HG03097 (cell line): ENCODE measurements around the gene AKR1E2.

Source experiments
- ATAC-seq: cut with Tn5 transposase; IDR thresholded peaks from one replicate; pipeline ENCODE4 v1.9.1; 2021; ENCODE audit not compliant: unreplicated experiment, low FRiP score

AKR1E2 gene

DNA sequence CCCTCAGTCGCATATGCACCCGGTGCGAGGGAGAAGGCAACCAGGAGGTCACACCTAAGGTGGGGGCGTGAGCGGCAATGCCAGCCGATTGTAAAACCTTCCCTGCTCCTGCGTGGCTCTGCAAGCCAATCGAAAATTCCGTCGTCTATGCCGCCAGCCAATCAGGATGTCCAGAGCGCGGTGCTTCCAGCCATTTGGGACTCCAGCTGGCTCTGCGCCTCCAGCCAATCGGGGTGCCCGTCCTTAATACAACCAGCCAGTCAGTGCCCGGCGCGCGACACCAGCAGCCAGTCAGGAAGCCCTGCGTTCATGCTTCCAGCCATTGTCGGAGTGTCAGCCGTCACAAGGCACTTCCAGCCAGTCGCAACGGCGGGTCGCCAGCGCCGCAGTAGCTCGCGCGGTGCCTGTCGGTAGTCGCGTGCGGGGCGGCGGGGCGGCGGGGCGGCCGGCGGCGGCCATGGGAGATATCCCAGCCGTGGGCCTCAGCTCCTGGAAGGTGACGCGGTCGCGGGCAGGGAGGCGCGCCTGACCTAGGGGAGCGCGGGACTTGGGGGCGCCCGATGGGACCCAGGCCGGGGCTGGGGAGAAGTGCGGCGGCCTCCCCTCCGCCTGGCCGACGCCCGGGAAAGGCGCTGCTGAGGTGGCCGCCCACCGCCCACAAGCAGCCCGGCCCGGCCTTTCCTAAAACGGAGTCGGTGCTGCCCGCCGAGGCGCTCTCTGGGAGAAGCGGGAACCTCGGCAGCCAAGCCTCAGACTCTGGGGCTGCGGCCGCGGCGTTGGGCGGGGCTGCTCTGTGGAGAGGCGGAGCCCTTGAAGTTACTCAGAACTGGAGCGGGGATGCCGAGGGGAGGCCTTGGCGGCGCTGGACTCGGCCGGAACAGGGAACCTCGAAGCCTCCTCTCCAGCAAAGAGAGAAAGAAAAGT, at the start of gene AKR1E2:
Gene AKR1E2 (plus strand): TSS at position 340 of the 924 bp plus-strand sequence. CDS start 118 bp downstream, at position 458.
- ATAC-seq: no peak

DNA sequence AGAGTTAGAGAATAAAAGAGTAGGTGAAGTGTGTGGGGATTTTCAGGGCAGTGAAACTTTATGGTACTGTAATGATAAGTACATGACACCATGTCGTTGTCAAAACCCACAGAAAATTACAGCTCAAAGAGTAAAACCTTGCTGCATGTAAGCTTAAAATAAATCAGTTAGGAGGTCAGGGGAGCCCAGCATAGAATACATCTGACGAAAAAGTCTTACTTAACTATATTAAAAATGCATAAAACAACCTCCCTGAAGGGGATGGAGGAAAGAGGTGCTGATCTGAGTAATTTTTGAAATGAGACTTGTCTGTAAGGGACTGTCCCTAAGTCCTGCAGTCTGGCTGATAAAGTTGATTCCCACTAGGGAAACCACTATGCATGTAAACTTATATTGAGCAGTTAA, 49.8 kb upstream of the AKR1E2 start:
- ATAC-seq: no peak

DNA sequence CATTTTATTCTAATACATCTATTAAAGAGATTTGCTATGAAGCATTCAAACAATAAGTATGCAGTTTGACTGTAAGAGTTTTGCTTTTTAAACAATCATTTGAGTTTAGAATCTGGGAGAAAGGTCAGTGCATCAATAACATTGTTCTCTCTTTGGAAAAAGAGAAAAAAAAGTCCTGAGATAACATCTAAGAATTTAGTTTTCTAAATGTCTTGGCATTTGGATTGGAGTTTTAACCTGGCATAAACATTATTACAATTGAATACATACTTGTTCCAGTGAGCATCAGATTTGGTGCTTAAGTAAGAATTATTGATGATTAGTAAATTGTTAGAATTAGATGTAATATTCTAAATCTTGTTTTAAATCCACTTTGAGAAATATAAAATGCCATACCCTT, 47.2 kb upstream of the AKR1E2 start:
- ATAC-seq: no peak

DNA sequence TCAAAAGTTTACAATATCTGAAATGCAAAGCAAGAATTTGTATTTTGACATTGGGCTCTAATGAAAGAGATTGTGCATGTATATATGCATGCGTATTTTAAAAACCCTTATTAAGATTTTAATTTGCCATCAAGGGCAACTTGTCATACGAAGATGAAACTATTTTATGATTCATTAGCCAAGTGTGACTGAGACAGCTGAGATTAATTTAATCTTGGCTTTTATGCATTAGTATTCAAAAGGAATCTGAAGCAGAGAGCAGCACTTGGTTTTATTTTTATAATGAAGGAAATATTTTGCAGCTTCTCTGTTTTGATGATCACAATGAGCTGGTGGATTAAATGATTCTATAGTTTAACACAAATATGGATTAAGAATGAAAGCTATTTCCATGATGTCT, 45.9 kb upstream of the AKR1E2 start:
- no peak for ATAC-seq

DNA sequence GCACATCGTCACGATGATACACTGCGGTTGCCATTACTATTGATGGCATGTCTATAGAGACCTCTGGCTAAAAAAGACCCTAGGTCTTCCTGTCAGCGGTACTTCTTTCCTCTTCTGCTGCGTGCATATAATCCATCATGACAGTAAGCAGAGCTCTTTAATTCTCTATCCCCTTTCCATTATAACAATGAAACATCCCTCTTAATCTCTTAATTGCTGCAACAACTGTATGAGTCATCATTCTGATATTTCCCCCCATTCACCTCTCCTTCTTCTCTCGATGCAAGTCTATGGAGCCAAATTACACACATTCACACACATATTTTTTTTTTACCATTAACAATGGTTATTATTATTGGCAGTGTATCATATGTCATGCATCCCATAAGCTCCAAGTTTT, 45.2 kb upstream of the AKR1E2 start:
- ATAC-seq: no peak

DNA sequence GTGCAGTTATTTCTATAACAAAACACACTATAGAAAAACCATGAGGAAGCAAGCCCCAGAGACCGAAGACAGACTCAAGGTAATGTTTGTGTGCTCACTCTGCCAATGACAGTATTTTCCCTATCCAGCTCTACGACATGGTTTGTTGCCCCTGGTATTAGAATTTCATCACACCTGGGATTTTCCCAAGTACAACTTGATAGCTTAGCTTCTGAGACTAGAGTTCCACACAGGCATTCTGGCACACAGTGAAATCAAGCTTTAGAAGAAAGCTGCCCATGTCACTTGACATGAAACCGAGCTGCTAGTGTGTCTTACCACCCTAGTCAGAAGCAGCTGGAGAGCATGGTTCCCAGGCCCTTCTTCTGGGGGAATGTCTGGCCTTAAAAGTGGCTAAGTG, 44.1 kb upstream of the AKR1E2 start:
- ATAC-seq: no peak

DNA sequence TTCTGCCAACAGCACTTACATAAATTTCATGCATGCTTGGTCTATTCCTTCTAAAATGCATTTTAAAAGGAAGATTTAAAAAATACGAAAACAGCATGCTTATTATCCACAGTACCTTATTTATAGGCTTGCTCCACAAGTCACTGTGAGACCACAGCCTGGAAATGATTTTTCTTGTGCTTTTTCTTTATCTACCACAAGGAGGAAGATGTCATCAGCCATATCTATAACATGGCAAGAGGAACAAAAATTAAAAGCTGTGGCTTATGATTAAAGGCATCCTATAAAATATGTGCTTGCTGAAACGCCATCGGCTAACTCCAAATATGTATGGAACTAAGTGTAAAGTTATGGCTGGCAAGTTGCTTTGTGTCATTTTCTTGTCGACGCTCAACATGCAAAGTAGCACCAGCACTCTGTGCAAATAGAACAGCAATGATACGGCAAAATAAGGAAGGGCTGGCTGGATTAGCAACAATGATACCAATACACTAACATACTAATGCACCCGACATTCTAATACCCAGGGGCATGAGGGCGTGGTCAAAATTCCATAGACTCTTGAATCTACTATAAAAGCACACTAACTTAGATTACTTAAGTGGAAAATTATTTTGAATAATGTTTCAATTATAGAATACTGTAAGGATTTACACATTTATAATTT, 41.2 kb upstream of the AKR1E2 start:
- ATAC-seq: no peak

DNA sequence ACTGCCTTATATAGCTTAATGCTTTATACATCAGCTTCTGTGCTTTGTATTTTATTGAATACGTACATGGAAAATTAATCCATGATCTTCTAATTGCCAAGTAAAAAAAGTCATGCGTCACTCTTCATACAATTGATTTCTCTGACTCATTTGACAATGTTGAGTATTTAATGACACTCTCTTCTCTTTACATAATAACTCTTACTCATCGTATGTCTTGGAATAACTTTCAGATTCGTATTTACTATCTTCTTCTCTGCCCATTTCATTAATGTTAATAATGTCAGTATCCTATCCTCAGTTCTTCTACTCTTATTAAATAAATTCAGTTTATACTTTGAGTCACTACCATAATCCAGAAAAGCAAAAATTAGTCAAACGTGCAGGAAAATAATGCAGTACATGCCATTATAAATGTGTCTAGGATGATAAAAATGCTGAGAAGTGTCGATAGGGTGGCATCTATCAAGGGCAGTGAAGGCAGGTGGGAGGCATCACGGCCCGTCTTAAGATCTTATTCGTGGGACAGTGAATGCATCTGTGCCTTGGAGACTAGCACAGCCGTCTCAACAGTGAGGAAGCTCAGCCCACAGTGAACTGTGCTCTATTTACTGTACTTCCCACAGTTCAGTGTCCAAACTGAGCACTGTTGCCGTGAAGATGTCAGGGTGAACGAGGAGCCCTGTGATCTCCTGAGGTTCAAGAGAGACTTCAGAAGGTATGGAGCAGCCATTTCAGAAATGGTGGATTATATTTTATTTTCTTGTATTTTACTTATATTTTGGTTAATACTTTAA, 39.8 kb upstream of the AKR1E2 start:
- ATAC-seq: no peak

DNA sequence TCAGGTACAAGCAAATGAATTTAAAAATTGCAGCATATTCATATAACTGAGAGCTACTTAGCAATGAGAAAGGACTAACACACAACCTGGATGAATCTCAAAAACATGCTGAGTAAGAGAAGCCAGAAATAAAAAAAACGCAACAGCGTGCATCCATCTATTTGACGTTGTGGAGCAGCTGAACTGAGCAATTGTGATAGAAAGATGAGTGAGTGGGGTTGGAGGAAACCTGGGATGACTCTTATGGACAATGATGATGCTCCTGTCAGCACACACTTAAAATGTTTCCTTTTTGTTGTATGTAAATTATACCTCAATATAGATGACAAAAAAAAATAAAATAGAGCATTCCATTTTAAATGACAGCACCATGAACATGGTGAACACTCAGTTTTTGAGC, 36.0 kb upstream of the AKR1E2 start:
- ATAC-seq: no peak

DNA sequence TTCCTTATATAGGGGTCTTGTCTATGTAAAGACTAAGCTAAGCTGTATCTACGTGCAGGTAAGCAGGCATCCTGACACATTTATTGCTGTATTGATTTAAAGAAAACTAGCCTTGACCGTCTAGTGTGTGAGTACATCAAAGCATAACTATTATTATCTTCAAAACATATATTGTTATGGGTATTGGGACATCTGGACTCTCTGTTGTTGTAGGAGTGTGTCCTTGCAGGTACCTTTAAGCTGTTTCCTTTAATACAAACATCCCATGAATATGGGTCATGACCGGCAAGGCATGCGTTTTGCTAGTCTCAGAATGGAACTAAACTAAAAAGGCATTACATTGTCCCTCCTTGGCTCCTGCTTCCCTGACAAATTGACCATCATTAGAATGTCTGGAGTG, 35.1 kb upstream of the AKR1E2 start:
- no peak for ATAC-seq

DNA sequence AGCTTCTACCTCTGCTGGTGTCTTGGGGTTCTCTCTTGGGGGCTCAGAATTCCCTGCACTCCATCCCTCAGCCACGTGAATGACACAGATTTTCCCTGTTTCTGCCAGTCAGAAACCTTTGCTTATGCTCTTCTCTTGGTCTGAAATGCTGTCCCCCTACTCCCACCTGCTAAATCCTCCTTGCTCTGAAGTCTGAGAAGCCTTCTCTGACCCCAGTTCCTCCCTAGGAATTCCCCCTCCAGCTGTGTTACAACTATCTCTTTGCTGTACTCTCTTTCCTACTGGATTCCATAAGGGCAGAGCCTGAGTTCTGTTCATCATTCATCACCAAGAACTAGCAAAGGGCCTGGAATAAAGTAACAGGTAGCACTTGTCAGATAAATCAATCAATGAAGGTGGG, 33.6 kb upstream of the AKR1E2 start:
- no peak for ATAC-seq

DNA sequence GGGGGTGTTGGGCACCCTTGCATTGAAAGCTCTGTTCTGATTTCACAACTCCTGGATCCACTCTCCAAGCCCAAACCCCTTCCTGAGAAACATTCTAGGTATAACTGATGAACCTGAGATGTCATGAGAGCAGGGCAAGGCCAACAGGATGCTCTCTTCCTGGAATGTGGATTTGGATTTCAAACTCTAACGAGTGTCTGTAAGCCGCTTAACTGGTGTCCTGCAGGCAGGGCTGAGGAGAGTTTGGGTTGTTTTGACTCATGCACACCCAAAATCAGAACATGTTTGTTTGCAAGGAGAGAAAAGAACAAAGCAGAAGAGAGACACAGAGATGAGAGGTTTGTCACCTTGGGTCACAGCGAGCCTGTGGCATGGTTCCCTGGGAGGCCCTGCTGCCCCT, 24.6 kb upstream of the AKR1E2 start:
- ATAC-seq: no peak

DNA sequence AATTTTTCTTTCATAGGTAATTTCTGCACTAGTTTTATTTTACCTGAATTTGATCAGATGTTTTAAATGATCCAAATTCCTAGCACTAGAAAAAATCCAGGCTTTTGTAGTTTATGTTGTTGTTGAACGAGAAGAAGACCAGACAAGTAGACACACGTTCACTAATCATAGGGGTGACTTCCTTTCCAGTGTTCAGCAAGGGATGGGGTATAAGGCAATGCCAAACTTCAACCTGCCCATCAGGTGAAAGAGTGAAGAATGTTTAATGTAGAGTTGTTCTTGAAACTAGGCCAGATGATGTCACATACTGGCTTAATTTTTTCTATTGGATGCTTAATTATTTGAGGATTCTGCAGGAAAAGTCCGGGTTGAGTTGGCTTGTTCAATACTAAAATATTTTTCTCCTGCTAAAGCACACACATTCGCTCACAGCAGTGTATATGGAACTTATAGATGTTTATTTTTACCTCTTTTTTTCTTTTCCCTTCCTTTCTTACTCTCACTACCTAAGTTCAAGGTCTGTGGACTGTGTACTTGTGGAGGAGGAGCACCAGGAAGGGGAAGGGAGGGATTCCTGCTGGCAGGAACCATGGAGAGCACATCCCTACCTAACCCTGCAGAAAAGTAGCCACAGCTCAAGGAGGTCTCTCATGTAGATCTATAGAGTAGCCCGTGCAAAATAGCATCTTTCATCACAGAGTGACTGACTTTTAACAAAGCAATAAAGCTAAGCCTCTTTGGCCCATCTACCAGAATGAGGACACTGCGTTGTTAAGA, 23.1 kb upstream of the AKR1E2 start:
- no peak for ATAC-seq

DNA sequence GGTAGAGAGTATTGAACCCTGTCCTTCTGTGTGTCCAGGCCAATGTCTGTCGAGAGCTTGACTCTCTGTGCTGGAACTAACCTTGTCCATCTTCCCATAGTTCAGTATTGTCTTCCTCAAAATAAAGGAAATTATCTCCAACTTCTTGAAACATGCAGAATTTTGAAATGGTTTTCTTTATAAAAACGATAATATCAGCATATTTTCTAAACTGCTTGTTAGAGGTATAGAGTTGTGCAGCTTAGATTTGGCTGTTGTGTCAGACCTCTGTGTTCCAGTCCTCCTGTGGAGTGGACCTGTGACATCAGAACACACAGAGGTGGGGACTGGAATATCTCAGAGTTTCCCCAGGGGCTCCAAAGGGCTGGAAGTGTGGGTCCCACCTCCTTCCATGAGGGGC, 22.2 kb upstream of the AKR1E2 start:
- no peak for ATAC-seq

DNA sequence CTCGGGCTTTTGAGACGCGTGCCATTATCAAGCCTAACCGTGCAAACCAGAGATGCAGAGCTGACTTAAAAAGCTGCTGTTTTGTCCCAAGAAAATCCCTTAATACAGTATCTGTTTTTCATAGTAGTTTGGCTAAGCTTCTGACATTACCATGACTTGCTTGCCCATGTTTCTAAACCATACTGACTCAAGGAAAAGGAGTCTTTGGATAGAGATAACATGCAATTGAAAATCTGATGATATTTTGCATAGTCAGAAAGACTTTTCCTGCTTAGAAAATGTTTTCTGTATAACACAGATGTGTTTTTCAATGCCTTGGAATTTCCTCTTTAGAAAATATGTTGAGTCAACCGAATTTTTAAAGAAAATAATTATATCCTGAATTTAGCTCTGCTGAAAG, 21.5 kb upstream of the AKR1E2 start:
- ATAC-seq: no peak

DNA sequence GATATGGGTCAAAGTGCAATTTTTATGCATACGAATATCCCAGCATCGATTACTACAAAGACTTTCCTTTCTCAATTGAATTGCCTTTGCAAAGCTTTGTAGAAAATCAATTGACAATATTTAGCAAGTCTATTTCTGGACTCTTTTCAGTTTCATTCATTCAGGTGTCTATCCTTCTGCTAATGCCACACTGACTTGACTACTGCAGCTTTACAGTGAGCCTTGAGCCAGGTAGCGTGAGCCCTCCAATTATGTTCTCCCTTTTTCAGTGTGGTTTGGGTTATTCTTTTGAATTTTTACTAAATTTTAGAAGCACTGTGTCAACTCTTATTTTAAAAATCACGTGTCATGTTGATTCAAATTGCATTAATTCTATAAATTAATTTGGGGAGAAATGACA, 19.5 kb upstream of the AKR1E2 start:
- no peak for ATAC-seq

DNA sequence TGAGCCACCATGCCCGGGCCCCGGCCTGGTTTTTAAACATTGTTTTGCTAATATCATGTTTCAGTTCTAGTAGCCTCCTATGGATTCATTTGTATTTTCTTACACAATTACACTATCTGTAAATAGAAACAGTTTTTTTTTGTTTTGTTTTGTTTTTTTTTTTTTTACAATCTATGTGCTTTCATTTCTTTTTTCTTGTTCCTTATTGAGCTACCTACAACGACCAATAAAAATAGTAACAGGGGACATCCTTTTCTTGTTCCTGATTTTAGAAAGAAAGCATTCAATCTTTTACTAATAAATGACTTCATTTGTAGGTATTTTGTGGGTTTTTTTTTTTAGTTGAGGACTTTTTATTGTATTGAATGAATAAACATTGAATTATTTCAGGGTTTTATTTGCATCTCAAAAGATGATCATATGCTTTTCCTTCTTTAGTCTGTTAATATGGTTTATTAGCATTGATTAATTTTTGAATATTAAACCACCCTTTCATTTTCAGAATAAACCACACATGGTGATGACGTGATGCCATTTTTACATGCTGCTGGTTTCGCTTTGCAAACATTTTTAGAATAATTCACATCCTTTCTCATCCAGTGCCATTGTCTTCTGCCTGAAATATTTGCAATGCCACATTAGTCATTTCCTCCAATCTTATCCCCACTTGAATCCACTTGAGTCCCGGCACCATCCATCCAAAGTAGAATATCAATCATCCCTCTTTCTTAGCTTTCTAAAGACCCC, 18.1 kb upstream of the AKR1E2 start:
- ATAC-seq: no peak

DNA sequence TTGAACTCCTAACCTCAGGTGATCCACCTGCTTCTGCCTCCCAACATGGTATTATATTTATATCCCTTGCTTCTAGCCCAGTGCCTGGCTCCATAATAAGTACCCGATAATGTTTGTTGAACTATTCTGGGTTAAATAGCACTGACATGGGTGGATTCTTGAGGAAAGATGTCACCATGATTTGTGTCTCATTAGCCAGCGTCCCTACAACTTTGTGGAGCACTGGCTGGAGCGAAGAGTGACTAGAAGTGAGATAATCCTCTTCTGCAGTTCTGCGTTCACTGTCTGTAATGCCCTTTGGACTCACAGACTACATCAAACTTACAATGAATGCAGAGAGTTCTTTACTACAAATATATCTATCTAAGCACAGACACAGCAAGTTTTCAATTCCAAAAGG, 16.9 kb upstream of the AKR1E2 start:
- ATAC-seq: no peak

DNA sequence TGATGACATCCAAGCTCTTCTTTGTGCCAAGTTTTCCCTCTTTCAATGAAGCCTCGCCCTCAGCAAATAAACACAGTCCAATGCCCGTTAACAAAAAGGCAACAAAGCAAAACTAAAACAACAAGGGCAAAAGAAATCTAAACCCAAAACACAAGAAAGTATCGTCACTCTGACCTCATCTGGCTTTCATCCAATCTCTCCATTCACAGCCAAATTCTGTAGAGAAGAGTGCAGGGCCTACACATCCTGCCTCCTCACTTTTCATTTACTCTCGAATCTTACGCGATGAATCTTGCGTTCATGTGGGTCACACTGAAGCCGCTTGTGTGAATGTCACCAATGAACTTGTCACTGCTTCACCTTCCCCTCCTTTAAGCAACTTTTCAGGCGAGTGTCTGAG, 15.9 kb upstream of the AKR1E2 start:
- ATAC-seq: no peak

DNA sequence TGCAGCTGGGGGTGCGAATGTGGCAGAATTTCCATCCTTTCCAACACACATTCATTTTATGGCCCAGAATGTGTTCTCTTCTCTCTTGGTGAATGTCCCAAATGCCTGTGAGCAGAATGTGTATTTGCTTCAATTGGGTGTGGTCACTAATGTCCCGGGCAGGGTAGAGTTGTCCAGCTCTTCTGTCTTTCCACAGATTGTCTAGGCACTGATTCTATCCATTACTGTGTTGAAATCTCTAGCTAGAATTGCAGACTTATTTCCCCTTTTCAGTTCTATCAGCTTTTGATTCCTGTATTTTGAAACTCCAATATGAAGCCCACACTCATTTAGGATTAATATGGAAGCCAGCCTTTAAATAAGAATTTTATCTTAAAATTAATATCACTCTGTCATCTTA, 14.0 kb upstream of the AKR1E2 start:
- ATAC-seq: no peak
